Measurements from ENCODE around the gene UGT1A8.

The UGT1A8 gene

GRCh38 chr2:233791151-233791882 is 173.9 kb downstream of the UGT1A8 start:
- DNase-seq (ENCODE audit: low spot score in 2 of 2) (no peak), ATAC-seq (ENCODE audit: low read depth) (no peak)
- Mint-ChIP-seq H3K4me3 (no peak overlapping the region), H3K27ac (no peak overlapping the region), H3K36me3 (no peaks in the 10 kb centered on the region), H3K9me3 (no peaks in the 10 kb centered on the region), H3K4me1 (peaks cover 3% of the 10 kb centered on the region), H3K27me3 (peaks cover 10% of the 10 kb centered on the region)

- Mint-ChIP-seq H3K4me3 (no peak overlapping the region), H3K27ac (no peak overlapping the region), H3K4me1 (peaks cover 3% of the 10 kb centered on the region), H3K9me3 (no peaks in the 10 kb centered on the region), H3K36me3 (no peaks in the 10 kb centered on the region), H3K27me3 (peaks cover 10% of the 10 kb centered on the region)
- ATAC-seq (ENCODE audit: low read depth) (no peak), DNase-seq (ENCODE audit: low spot score in 2 of 2) (no peak)
Observed at GRCh38 chr2:233791883-233792329, 174.5 kb downstream of the UGT1A8 start.

GRCh38 chr2:233792720-233793119 is 175.3 kb downstream of the UGT1A8 start:
- Mint-ChIP-seq H3K36me3 (no peaks in the 10 kb centered on the region), H3K27ac (no peak overlapping the region), H3K27me3 (peaks cover 10% of the 10 kb centered on the region), H3K4me1 (peaks cover 3% of the 10 kb centered on the region), H3K9me3 (no peaks in the 10 kb centered on the region), H3K4me3 (no peak overlapping the region)
- ATAC-seq (ENCODE audit: low read depth): no peak
- no peak for DNase-seq (ENCODE audit: low spot score in 2 of 2)

- no peaks in the 10 kb centered on the region for H3K36me3 Mint-ChIP-seq
- peaks cover 11% of the 10 kb centered on the region for H3K27me3 Mint-ChIP-seq
- DNase-seq (ENCODE audit: low spot score in 2 of 2): no peak
- H3K9me3 Mint-ChIP-seq: no peaks in the 10 kb centered on the region
- no peak overlapping the region for H3K27ac Mint-ChIP-seq
- no peak overlapping the region for H3K4me3 Mint-ChIP-seq
- no peak for ATAC-seq (ENCODE audit: low read depth)
- H3K4me1 Mint-ChIP-seq: peaks cover 3% of the 10 kb centered on the region
Observed at GRCh38 chr2:233793465-233794127, 176.2 kb downstream of the UGT1A8 start.

GRCh38 chr2:233794128-233794658 is 176.8 kb downstream of the UGT1A8 start:
- DNase-seq (ENCODE audit: low spot score in 2 of 2) (no peak), ATAC-seq (ENCODE audit: low read depth) (no peak)
- H3K36me3 Mint-ChIP-seq: no peaks in the 10 kb centered on the region
- peaks cover 9% of the 10 kb centered on the region for H3K27me3 Mint-ChIP-seq
- no peak overlapping the region for H3K4me3 Mint-ChIP-seq
- H3K9me3 Mint-ChIP-seq: no peaks in the 10 kb centered on the region
- H3K27ac Mint-ChIP-seq: no peak overlapping the region
- H3K4me1 Mint-ChIP-seq: peaks cover 3% of the 10 kb centered on the region

GRCh38 chr2:233795735-233796171 is 178.3 kb downstream of the UGT1A8 start:
- Mint-ChIP-seq H3K4me1 (no peaks in the 10 kb centered on the region), H3K9me3 (no peaks in the 10 kb centered on the region), H3K27ac (no peak overlapping the region), H3K4me3 (no peak overlapping the region), H3K36me3 (no peaks in the 10 kb centered on the region), H3K27me3 (peaks cover 3% of the 10 kb centered on the region)
- DNase-seq (ENCODE audit: low spot score in 2 of 2) (no peak), ATAC-seq (ENCODE audit: low read depth) (no peak)

- ATAC-seq (ENCODE audit: low read depth) (no peak), DNase-seq (ENCODE audit: low spot score in 2 of 2) (no peak)
- Mint-ChIP-seq H3K27me3 (peaks cover 1% of the 10 kb centered on the region), H3K36me3 (no peaks in the 10 kb centered on the region), H3K4me1 (no peaks in the 10 kb centered on the region), H3K27ac (no peak overlapping the region), H3K9me3 (no peaks in the 10 kb centered on the region), H3K4me3 (no peak overlapping the region)
Observed at GRCh38 chr2:233796254-233796653, 178.8 kb downstream of the UGT1A8 start.

- H3K4me1 Mint-ChIP-seq: no peaks in the 10 kb centered on the region
- H3K9me3 Mint-ChIP-seq: no peaks in the 10 kb centered on the region
- H3K27me3 Mint-ChIP-seq: peaks cover 3% of the 10 kb centered on the region
- no peak for DNase-seq (ENCODE audit: low spot score in 2 of 2)
- H3K4me3 Mint-ChIP-seq: no peak overlapping the region
- ATAC-seq (ENCODE audit: low read depth): no peak
- H3K27ac Mint-ChIP-seq: no peak overlapping the region
- no peaks in the 10 kb centered on the region for H3K36me3 Mint-ChIP-seq
Observed at GRCh38 chr2:233798335-233799086, 181.1 kb downstream of the UGT1A8 start.

GRCh38 chr2:233799087-233799665 is 181.7 kb downstream of the UGT1A8 start:
- Mint-ChIP-seq H3K27ac (no peak overlapping the region), H3K4me3 (no peak overlapping the region), H3K36me3 (no peaks in the 10 kb centered on the region), H3K9me3 (no peaks in the 10 kb centered on the region), H3K27me3 (peaks cover 5% of the 10 kb centered on the region), H3K4me1 (no peaks in the 10 kb centered on the region)
- DNase-seq (ENCODE audit: low spot score in 2 of 2) (no peak), ATAC-seq (ENCODE audit: low read depth) (no peak)

- DNase-seq (ENCODE audit: low spot score in 2 of 2): no peak
- no peak overlapping the region for H3K27ac Mint-ChIP-seq
- no peak for ATAC-seq (ENCODE audit: low read depth)
Observed at GRCh38 chr2:233799716-233800115, 182.3 kb downstream of the UGT1A8 start.

GRCh38 chr2:233800208-233800607 is 182.8 kb downstream of the UGT1A8 start:
- ATAC-seq (ENCODE audit: low read depth) (no peak), DNase-seq (ENCODE audit: low spot score in 2 of 2) (no peak)
- no peaks in the 10 kb centered on the region for H3K4me1 Mint-ChIP-seq
- H3K27ac Mint-ChIP-seq: no peak overlapping the region
- H3K9me3 Mint-ChIP-seq: no peaks in the 10 kb centered on the region
- H3K4me3 Mint-ChIP-seq: no peak overlapping the region
- peaks cover 7% of the 10 kb centered on the region for H3K27me3 Mint-ChIP-seq
- no peaks in the 10 kb centered on the region for H3K36me3 Mint-ChIP-seq

More at GRCh38 chr2:233799716-233800115, 182.3 kb downstream of the UGT1A8 start:
- H3K4me3 Mint-ChIP-seq: no peak overlapping the region
- H3K4me1 Mint-ChIP-seq: no peaks in the 10 kb centered on the region
- H3K9me3 Mint-ChIP-seq: no peaks in the 10 kb centered on the region
- H3K36me3 Mint-ChIP-seq: no peaks in the 10 kb centered on the region
- peaks cover 7% of the 10 kb centered on the region for H3K27me3 Mint-ChIP-seq

- no peak overlapping the region for H3K27ac Mint-ChIP-seq
- ATAC-seq (ENCODE audit: low read depth): peak; percentile 53
- H3K9me3 Mint-ChIP-seq: no peaks in the 10 kb centered on the region
Observed at GRCh38 chr2:233801357-233802131, 184.1 kb downstream of the UGT1A8 start.

GRCh38 chr2:233802132-233802815 is 184.8 kb downstream of the UGT1A8 start:
- Mint-ChIP-seq H3K36me3 (no peaks in the 10 kb centered on the region), H3K4me1 (no peaks in the 10 kb centered on the region), H3K9me3 (no peaks in the 10 kb centered on the region), H3K4me3 (no peak overlapping the region), H3K27ac (no peak overlapping the region), H3K27me3 (peaks cover 7% of the 10 kb centered on the region)
- ATAC-seq (ENCODE audit: low read depth): no peak
- no peak for DNase-seq (ENCODE audit: low spot score in 2 of 2)

More at GRCh38 chr2:233801357-233802131, 184.1 kb downstream of the UGT1A8 start:
- H3K4me1 Mint-ChIP-seq: no peaks in the 10 kb centered on the region
- DNase-seq (ENCODE audit: low spot score in 2 of 2): no peak
- peaks cover 7% of the 10 kb centered on the region for H3K27me3 Mint-ChIP-seq
- H3K4me3 Mint-ChIP-seq: no peak overlapping the region
- H3K36me3 Mint-ChIP-seq: no peaks in the 10 kb centered on the region

Data from memory B cell (primary cell).